Upper lobe of left lung (tissue), 6 donors: ENCODE data around the gene BRCA1. TPM values are rescaled to one million over a fixed set of nuclear protein-coding genes. Genes with fewer than 3 reads are reported as not detected.

Experiments used
- ATAC-seq, 2 donors: fragments of 200-7000 bp; cut with Tn5 transposase; one replicate each; pipeline ENCODE4 v1.9.1; 2022; ENCODE audit warnings: mild to moderate bottlenecking in 2 of 2, moderate library complexity in 2 of 2; ENCODE audit not compliant: low FRiP score in 2 of 2
- DNase-seq, 2 donors: peaks; one replicate each; pipeline ENCODE4 v3.0.0-alpha.2; 2019 to 2020
- H3K27ac ChIP-seq, 4 donors: fragments of 200-600 bp; sonication (generic); one replicate each; pipeline ENCODE4 v1.5.1; 2016 to 2019
- H3K27me3 ChIP-seq, 4 donors: fragments of 200-600 bp; sonication (generic); one replicate each; pipeline ENCODE4 v1.5.1; 2017 to 2019
- H3K36me3 ChIP-seq, 4 donors: fragments of 200-600 bp; sonication (generic); one replicate each; pipeline ENCODE4 v1.5.1; 2016 to 2019
- H3K4me1 ChIP-seq, 4 donors: fragments of 200-600 bp; sonication (generic); one replicate each; pipeline ENCODE4 v1.5.1; 2018 to 2019
- H3K4me3 ChIP-seq, 4 donors: fragments of 200-600 bp; sonication (generic); one replicate each; pipeline ENCODE4 v1.5.1; 2017 to 2019; ENCODE audit warnings: mild to moderate bottlenecking in 2 of 4, moderate library complexity in 1 of 4
- H3K9me3 ChIP-seq, 4 donors: fragments of 200-600 bp; sonication (generic); one replicate each; pipeline ENCODE4 v1.5.1; 2018 to 2019
- CTCF ChIP-seq, 6 experiments: fragments of 450-650 bp in 4 of 6; fragments of 200-600 bp in 2 of 6; sonication (generic) in 2 of 6; IDR thresholded peaks; one replicate each; pipeline ENCODE4 v1.5.1; 2016 to 2019; ENCODE audit warnings: antibody characterized with exemption in 6 of 6
- EP300 ChIP-seq, 4 donors: sonication (generic); formaldehyde crosslinking; IDR thresholded peaks; one replicate each; pipeline ENCODE4 v1.5.1; 2017; ENCODE audit warnings: antibody characterized with exemption in 4 of 4, control low read depth in 2 of 4
- POLR2A ChIP-seq, 4 donors: fragments of 450-650 bp; IDR thresholded peaks; one replicate each; pipeline ENCODE4 v1.5.1; 2016 to 2017; ENCODE audit warnings: antibody characterized with exemption in 4 of 4, mild to moderate bottlenecking in 2 of 4
- POLR2AphosphoS5 ChIP-seq, 2 donors: sonication (generic); formaldehyde crosslinking; IDR thresholded peaks; one replicate each; pipeline ENCODE4 v1.5.1; 2017; ENCODE audit warnings: antibody characterized with exemption in 2 of 2
- WGBS, 2 donors: methylation state at CpG; one replicate each; pipeline ENCODE4 v1.1.5; 2017 to 2018; 5-methylcytosine and 5-hydroxymethylcytosine counted together
- total RNA-seq, 6 donors: library from RNA; depleted of rRNA in 4 of 6; stranded (reverse); fragments of >200 nt in 4 of 6; gene quantifications; one replicate each; pipeline versions ENCODE4 v1.1.0 to v1.2.1, GENCODE V29; 2016 to 2021
- donor health status: DM: no; HTN: no; CAD: no; lungs with moderate emphysema.
- donor health status: DM: no; HTN: yes; CAD: no; lungs with severe emphysema.

Gene BRCA1
- total RNA-seq, 6 donors from 2014 or later = 4.3 to 15.7 (median 8.0) TPM

GRCh38 chr17:43030137-43030767 is 94.9 kb downstream of the BRCA1 start:
- ATAC-seq (no peak), DNase-seq (no peak)
- Histone ChIP-seq H3K9me3 (no peaks in the 10 kb centered on the region), H3K4me1 (peaks cover 0 to 3% (median 0%) of the 10 kb centered on the region in 4 donors), H3K36me3 (no peaks in the 10 kb centered on the region), H3K27ac (peak overlapping the region in 1 of 4 donors; percentile 15), H3K4me3 (no peak overlapping the region), H3K27me3 (no peaks in the 10 kb centered on the region)
- WGBS, 2 donors = 73 to 83% methylated on average over 6 of the region's 6 CpGs
- no peak for TF ChIP-seq POLR2AphosphoS5 (IDR thresholded peaks at IDR 0.05)
- TF ChIP-seq POLR2A (IDR thresholded peaks at IDR 0.05) = no peak

GRCh38 chr17:43028221-43028861 is 96.8 kb downstream of the BRCA1 start:
- Histone ChIP-seq H3K4me1 (peaks cover 0 to 19% (median 10%) of the 10 kb centered on the region in 4 donors), H3K36me3 (no peaks in the 10 kb centered on the region), H3K9me3 (no peaks in the 10 kb centered on the region), H3K27ac (no peak overlapping the region), H3K27me3 (no peaks in the 10 kb centered on the region), H3K4me3 (no peak overlapping the region)
- no peak for ATAC-seq
- DNase-seq = no peak
- WGBS, 2 donors = 85 to 87% methylated on average over 17 of the region's 17 CpGs
- TF ChIP-seq CTCF (IDR thresholded peaks at IDR 0.05) = no peak
- no peak for TF ChIP-seq POLR2A (IDR thresholded peaks at IDR 0.05)
- no peak for TF ChIP-seq EP300 (IDR thresholded peaks at IDR 0.05)
- TF ChIP-seq POLR2AphosphoS5 (IDR thresholded peaks at IDR 0.05) = no peak

GRCh38 chr17:43027091-43028032 is 97.8 kb downstream of the BRCA1 start:
- TF ChIP-seq POLR2A (IDR thresholded peaks at IDR 0.05) (no peak), POLR2AphosphoS5 (IDR thresholded peaks at IDR 0.05) (no peak), EP300 (IDR thresholded peaks at IDR 0.05) (no peak), CTCF (IDR thresholded peaks at IDR 0.05) (no peak)
- Histone ChIP-seq H3K27me3 (no peaks in the 10 kb centered on the region), H3K4me3 (no peak overlapping the region), H3K4me1 (peaks cover 7 to 26% (median 15%) of the 10 kb centered on the region in 4 donors), H3K27ac (no peak overlapping the region), H3K36me3 (no peaks in the 10 kb centered on the region), H3K9me3 (no peaks in the 10 kb centered on the region)
- DNase-seq (no peak), ATAC-seq (no peak)
- WGBS, 2 donors = 80 to 81% methylated on average over 9 of the region's 9 CpGs

- no peak for DNase-seq
- Histone ChIP-seq H3K9me3 (no peaks in the 10 kb centered on the region), H3K4me3 (no peak overlapping the region), H3K27me3 (no peaks in the 10 kb centered on the region), H3K36me3 (no peaks in the 10 kb centered on the region), H3K27ac (no peak overlapping the region), H3K4me1 (peaks cover 7 to 27% (median 16%) of the 10 kb centered on the region in 4 donors)
- WGBS, 2 donors = 82 to 83% methylated on average over 5 of the region's 5 CpGs
- TF ChIP-seq CTCF (IDR thresholded peaks at IDR 0.05) (no peak), EP300 (IDR thresholded peaks at IDR 0.05) (no peak), POLR2A (IDR thresholded peaks at IDR 0.05) (no peak), POLR2AphosphoS5 (IDR thresholded peaks at IDR 0.05) (no peak)
- ATAC-seq = no peak
These were observed 98.6 kb downstream of the BRCA1 start for GRCh38 chr17:43026595-43026994.
